MM.1S (cell line): ENCODE measurements around the gene NEGR1.

Source experiments
- DNase-seq: peaks from one replicate; pipeline ENCODE4 v3.0.0-alpha.2; 2015
- H2AFZ ChIP-seq: fragments of 300-600 bp; sonication (generic); 2 replicates; pipeline ENCODE4 v1.6.0; 2016; ENCODE audit warnings: antibody characterized with exemption, low read length
- H3F3A ChIP-seq: fragments of 300-600 bp; sonication (generic); 2 replicates; pipeline ENCODE4 v1.6.1; 2016; ENCODE audit warnings: mild to moderate bottlenecking, antibody characterized with exemption, low read length, moderate library complexity, mixed read lengths; ENCODE audit not compliant: insufficient read depth
- H3K27ac ChIP-seq: fragments of 300-600 bp; sonication (generic); 2 replicates; pipeline ENCODE4 v1.5.1; 2016; ENCODE audit warnings: mild to moderate bottlenecking, low read length
- H3K27me3 ChIP-seq: fragments of 300-600 bp; sonication (generic); replicated peaks from 2 replicates; pipeline ENCODE4 v1.6.0; 2016; ENCODE audit warnings: low read length; ENCODE audit not compliant: insufficient read depth
- H3K36me3 ChIP-seq: fragments of 300-600 bp; sonication (generic); replicated peaks from 2 replicates; pipeline ENCODE4 v1.6.1; 2016; ENCODE audit warnings: mild to moderate bottlenecking, low read length, mixed read lengths; ENCODE audit not compliant: insufficient read depth
- H3K4me1 ChIP-seq: fragments of 300-600 bp; sonication (generic); 2 replicates; pipeline ENCODE4 v1.6.1; 2016; ENCODE audit warnings: low read length, mixed read lengths
- H3K4me2 ChIP-seq: fragments of 300-600 bp; sonication (generic); 2 replicates; pipeline ENCODE4 v1.6.0; 2016; ENCODE audit warnings: low read depth, low read length
- H3K4me3 ChIP-seq: fragments of 300-600 bp; sonication (generic); 2 replicates; pipeline ENCODE4 v1.5.1; 2016; ENCODE audit warnings: low read length, mixed read lengths
- H3K79me2 ChIP-seq: fragments of 300-600 bp; sonication (generic); 2 replicates; pipeline ENCODE4 v1.6.1; 2016; ENCODE audit warnings: mixed run types, low read length, mixed read lengths
- H3K9ac ChIP-seq: fragments of 300-600 bp; sonication (generic); 2 replicates; pipeline ENCODE4 v1.6.1; 2016; ENCODE audit warnings: low read length, mixed read lengths
- H3K9me2 ChIP-seq: fragments of 300-600 bp; sonication (generic); replicated peaks from 2 replicates; pipeline ENCODE4 v1.6.1; 2016; ENCODE audit warnings: mild to moderate bottlenecking, low read length, mixed read lengths; ENCODE audit not compliant: insufficient read depth
- H3K9me3 ChIP-seq: fragments of 300-600 bp; sonication (generic); replicated peaks from 2 replicates; pipeline ENCODE4 v1.6.1; 2016; ENCODE audit warnings: mild to moderate bottlenecking, low read length, mixed read lengths; ENCODE audit not compliant: insufficient read depth
- H4K20me1 ChIP-seq: fragments of 300-600 bp; sonication (generic); 2 replicates; pipeline ENCODE4 v1.6.1; 2016; ENCODE audit warnings: mild to moderate bottlenecking, low read length, moderate library complexity, mixed read lengths; ENCODE audit not compliant: insufficient read depth
- CTCF ChIP-seq: fragments of 300-600 bp; sonication (generic); IDR thresholded peaks from 2 replicates; pipeline ENCODE4 v1.5.1; 2016; ENCODE audit warnings: antibody characterized with exemption, low read length, mixed read lengths
- EZH2 ChIP-seq: fragments of 300-600 bp; sonication (generic); optimal IDR thresholded peaks from 2 replicates; pipeline ENCODE3; 2017; ENCODE audit warnings: low read depth, mild to moderate bottlenecking, antibody characterized with exemption, low read length, mixed read lengths
- EZH2phosphoT487 ChIP-seq: fragments of 300-600 bp; sonication (generic); IDR thresholded peaks from 2 replicates; pipeline ENCODE4 v1.6.1; 2018; ENCODE audit warnings: antibody characterized with exemption, low read length

Gene NEGR1

DNA sequence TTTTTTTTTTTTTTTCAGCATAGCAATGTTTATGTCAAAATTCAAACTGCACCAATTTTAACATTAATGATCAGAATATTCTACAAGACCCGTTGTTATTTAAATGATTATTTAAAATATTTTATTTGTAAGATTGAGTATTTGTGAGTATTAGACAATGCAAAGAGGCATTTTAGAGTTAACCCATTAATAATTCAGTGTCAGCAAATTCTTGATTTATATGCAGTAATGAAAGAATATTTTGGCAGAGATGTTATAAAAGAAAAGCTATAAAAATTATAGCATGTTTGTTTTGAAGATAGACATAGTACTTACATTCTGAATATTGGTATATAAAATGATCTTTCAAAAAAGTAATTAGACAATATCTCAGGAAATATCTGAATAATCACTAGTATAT lies 932.0 kb downstream of the NEGR1 start:
- Histone ChIP-seq H3K4me2 (no peak overlapping the region), H3K4me1 (0 out of 2 replicates have a peak, but pooled peaks cover 3% of the 10 kb centered on the region), H2AFZ (no peak overlapping the region), H3K9ac (no peak overlapping the region), H3K27me3 (no peaks in the 10 kb centered on the region), H4K20me1 (no peaks in the 10 kb centered on the region), H3K4me3 (no peak overlapping the region), H3K36me3 (no peaks in the 10 kb centered on the region), H3K79me2 (no peaks in the 10 kb centered on the region), H3F3A (no peaks in the 10 kb centered on the region), H3K27ac (no peak overlapping the region), H3K9me2 (no peaks in the 10 kb centered on the region), H3K9me3 (no peaks in the 10 kb centered on the region)
- TF ChIP-seq EZH2 (no peak), EZH2phosphoT487 (no peak), CTCF (no peak)
- no peak for DNase-seq
